Activated CD4-positive, alpha-beta T cell treated with anti-CD3 and anti-CD28 coated beads, Interleukin-2, amount 10 ng/mL, durations not matched to agents 24 days and 14 days (primary cell): Measurements from ENCODE around the gene MAPK14. TPM values are rescaled to one million over a fixed set of nuclear protein-coding genes. Genes with fewer than 3 reads are reported as not detected.

Source experiments
- DNase-seq: peaks from one replicate; pipeline ENCODE4 v3.0.0; 2022
- H3K27ac Mint-ChIP-seq: one replicate; pipeline ENCODE4 v1.8.0; 2022; ENCODE audit warnings: mild to moderate bottlenecking, mixed read lengths
- H3K27me3 Mint-ChIP-seq: one replicate; pipeline ENCODE4 v1.8.0; 2022; ENCODE audit warnings: mixed read lengths
- H3K36me3 Mint-ChIP-seq: one replicate; pipeline ENCODE4 v1.8.0; 2022; ENCODE audit warnings: low read depth, mild to moderate bottlenecking, mixed read lengths
- H3K4me1 Mint-ChIP-seq: one replicate; pipeline ENCODE4 v1.8.0; 2021; ENCODE audit warnings: mixed read lengths
- H3K4me3 Mint-ChIP-seq: one replicate; pipeline ENCODE4 v1.8.0; 2022; ENCODE audit warnings: mild to moderate bottlenecking, moderate library complexity, mixed read lengths
- H3K9me3 Mint-ChIP-seq: one replicate; pipeline ENCODE4 v1.8.0; 2021; ENCODE audit warnings: mixed read lengths
- intact Hi-C: fragments of 100-400 bp; cut with micrococcal nuclease; formaldehyde crosslinking; loops from one replicate; pipeline ENCODE4 v1.15.1; 2023
- total RNA-seq: library from RNA; stranded (reverse); gene quantifications from 2 replicates; pipeline ENCODE4 v1.2.3, GENCODE V29; 2022

The MAPK14 gene
- total RNA-seq, 1 donor from 2014 or later = 42.5 TPM

GRCh38 chr6:36139991-36140710 lies 112.5 kb downstream of the MAPK14 start:
- Mint-ChIP-seq H3K4me3 (no peak overlapping the region), H3K36me3 (peaks cover 46% of the 10 kb centered on the region), H3K9me3 (no peaks in the 10 kb centered on the region), H3K4me1 (peaks cover 17% of the 10 kb centered on the region), H3K27ac (no peak overlapping the region), H3K27me3 (no peaks in the 10 kb centered on the region)
- no peak for DNase-seq
- intact Hi-C loops = no loop called here

DNA sequence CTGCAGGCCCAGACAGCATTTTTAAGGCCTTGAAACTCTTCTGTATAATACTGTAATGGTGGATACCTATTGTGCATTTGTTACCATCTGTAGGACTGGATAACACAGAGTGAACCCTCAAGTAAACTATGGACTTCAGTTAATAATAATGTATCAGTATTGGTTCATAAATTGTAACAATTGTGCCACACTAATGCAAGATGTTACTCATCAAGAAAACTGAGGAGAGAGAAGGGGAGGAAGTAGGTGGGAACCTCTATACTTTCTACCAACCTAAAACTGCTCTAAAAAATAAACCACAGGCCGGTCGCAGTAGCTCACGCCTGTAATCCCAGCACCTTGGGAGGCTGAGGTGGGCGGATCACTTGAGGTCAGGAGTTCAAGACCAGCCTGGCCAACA lies 113.5 kb downstream of the MAPK14 start:
- intact Hi-C loops = no loop called here
- Mint-ChIP-seq H3K4me1 (peaks cover 17% of the 10 kb centered on the region), H3K36me3 (peaks cover 38% of the 10 kb centered on the region), H3K27ac (peak overlapping the region; percentile 25), H3K27me3 (no peaks in the 10 kb centered on the region), H3K9me3 (no peaks in the 10 kb centered on the region), H3K4me3 (no peak overlapping the region)
- no peak for DNase-seq

- Mint-ChIP-seq H3K4me1 (peaks cover 19% of the 10 kb centered on the region), H3K27ac (no peak overlapping the region), H3K4me3 (no peak overlapping the region), H3K36me3 (peaks cover 34% of the 10 kb centered on the region), H3K9me3 (no peaks in the 10 kb centered on the region), H3K27me3 (no peaks in the 10 kb centered on the region)
- intact Hi-C loops = no loop called here
- DNase-seq = no peak
Observed at GRCh38 chr6:36141961-36142360, 114.4 kb downstream of the MAPK14 start.

GRCh38 chr6:36142971-36143838 lies 115.6 kb downstream of the MAPK14 start:
- Mint-ChIP-seq H3K36me3 (peaks cover 28% of the 10 kb centered on the region), H3K9me3 (no peaks in the 10 kb centered on the region), H3K27ac (no peak overlapping the region), H3K27me3 (no peaks in the 10 kb centered on the region), H3K4me1 (peaks cover 26% of the 10 kb centered on the region), H3K4me3 (no peak overlapping the region)
- no peak for DNase-seq
- intact Hi-C loops = no loop called here

- Mint-ChIP-seq H3K4me1 (peaks cover 19% of the 10 kb centered on the region), H3K9me3 (no peaks in the 10 kb centered on the region), H3K27me3 (no peaks in the 10 kb centered on the region), H3K36me3 (peaks cover 13% of the 10 kb centered on the region), H3K27ac (no peak overlapping the region), H3K4me3 (no peak overlapping the region)
- no peak for DNase-seq
- intact Hi-C loops = no loop called here
Observed at GRCh38 chr6:36145495-36145894, 117.9 kb downstream of the MAPK14 start.

DNA sequence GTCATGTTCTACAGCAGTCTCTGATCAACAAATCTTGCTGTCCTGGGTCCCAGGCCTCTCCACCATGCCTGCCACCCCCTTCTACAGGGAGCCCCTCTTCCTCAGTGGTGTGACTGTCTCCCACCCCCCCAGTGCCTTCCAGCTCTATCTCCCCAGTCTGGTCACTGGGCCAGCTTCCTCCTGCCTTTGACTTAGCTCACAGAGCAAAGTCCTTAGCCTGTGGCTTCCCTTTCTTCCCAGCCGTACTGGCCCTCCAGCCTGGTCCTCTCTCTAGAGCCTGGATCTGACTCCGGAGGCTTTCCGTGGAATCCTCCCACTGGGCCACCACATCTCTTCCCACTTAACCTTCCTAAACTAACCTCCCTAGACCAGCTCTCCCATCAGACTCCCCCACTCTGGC lies 119.7 kb downstream of the MAPK14 start:
- Mint-ChIP-seq H3K4me3 (no peak overlapping the region), H3K27ac (no peak overlapping the region), H3K9me3 (no peaks in the 10 kb centered on the region), H3K36me3 (peaks cover 4% of the 10 kb centered on the region), H3K4me1 (peaks cover 11% of the 10 kb centered on the region), H3K27me3 (no peaks in the 10 kb centered on the region)
- no peak for DNase-seq
- intact Hi-C loops = no loop called here

DNA sequence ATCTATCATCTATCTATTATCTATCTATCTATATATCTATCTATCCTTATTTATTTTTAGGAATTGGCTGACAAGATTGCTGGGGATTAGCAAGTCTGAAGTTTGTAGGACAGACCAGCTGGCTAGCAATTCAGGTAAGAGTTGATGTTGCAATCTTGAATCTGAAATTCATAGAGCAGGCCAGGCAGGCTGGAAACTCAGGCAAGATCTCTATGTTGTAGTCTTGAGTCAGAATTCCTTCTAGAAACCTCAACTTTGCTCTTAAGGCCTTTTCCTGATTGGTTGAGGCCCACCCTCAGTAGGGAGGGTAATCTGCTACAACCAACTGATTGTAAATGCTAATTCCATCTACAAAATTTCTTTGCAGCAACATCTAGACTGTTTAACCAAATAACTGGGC lies 121.9 kb downstream of the MAPK14 start:
- Mint-ChIP-seq H3K36me3 (peaks cover 4% of the 10 kb centered on the region), H3K27me3 (no peaks in the 10 kb centered on the region), H3K27ac (no peak overlapping the region), H3K4me1 (peaks cover 12% of the 10 kb centered on the region), H3K9me3 (peaks cover 3% of the 10 kb centered on the region), H3K4me3 (no peak overlapping the region)
- DNase-seq = no peak
- intact Hi-C loops = no loop called here

DNA sequence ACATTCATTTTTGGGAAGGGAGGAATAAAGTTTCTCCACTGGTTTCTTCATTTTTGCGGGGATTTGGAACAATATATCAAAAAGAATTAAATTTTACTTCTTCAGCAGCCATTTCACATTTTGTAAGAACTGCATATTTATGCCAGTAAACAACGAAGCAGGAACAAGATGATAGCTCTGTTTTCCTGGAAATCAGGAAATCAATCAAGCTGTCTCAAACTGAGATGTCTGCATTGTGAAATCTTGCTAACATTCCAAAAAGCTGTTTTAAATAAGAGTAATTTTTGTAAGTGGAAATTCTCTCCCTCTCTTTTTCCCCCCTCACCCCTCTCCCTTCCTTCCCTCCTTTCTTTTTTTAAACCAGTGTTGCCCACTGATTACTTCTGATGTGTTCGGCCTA lies 122.7 kb downstream of the MAPK14 start:
- Mint-ChIP-seq H3K36me3 (peaks cover 4% of the 10 kb centered on the region), H3K27ac (no peak overlapping the region), H3K4me1 (peaks cover 12% of the 10 kb centered on the region), H3K27me3 (no peaks in the 10 kb centered on the region), H3K4me3 (no peak overlapping the region), H3K9me3 (peaks cover 3% of the 10 kb centered on the region)
- DNase-seq = no peak
- intact Hi-C loops = no loop called here

- no peaks in the 10 kb centered on the region for H3K27me3 Mint-ChIP-seq
- peaks cover 8% of the 10 kb centered on the region for H3K36me3 Mint-ChIP-seq
- H3K4me1 Mint-ChIP-seq = peaks cover 3% of the 10 kb centered on the region
- H3K4me3 Mint-ChIP-seq = no peak overlapping the region
- peaks cover 12% of the 10 kb centered on the region for H3K9me3 Mint-ChIP-seq
- DNase-seq = no peak
- intact Hi-C loops = no loop called here
- H3K27ac Mint-ChIP-seq = no peak overlapping the region
Observed at GRCh38 chr6:36154286-36154685, 126.7 kb downstream of the MAPK14 start.

DNA sequence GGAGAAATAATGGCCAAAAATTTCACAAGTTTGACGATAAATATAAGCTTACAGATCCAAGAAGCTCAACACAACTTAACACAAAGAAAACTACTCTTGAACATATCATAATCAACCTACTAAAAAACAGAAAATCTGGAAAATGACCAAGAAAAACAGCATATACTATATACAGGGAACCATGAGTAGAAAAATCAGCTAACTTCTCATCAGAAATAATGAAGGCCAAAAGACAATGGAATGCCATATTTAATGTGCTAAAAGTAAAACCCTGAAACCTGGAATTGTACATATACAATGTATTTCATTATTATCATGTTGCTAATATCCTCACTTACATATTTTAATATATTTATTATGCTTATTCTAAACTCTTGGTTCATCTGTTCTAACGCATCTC lies 128.1 kb downstream of the MAPK14 start:
- Mint-ChIP-seq H3K4me3 (no peak overlapping the region), H3K27ac (no peak overlapping the region), H3K36me3 (peaks cover 12% of the 10 kb centered on the region), H3K9me3 (peaks cover 20% of the 10 kb centered on the region), H3K4me1 (peaks cover 2% of the 10 kb centered on the region), H3K27me3 (peaks cover 2% of the 10 kb centered on the region)
- intact Hi-C loops = no loop called here
- DNase-seq = no peak

- H3K9me3 Mint-ChIP-seq = peaks cover 17% of the 10 kb centered on the region
- no peak for DNase-seq
- H3K27me3 Mint-ChIP-seq = peaks cover 2% of the 10 kb centered on the region
- no peak overlapping the region for H3K4me3 Mint-ChIP-seq
- peaks cover 10% of the 10 kb centered on the region for H3K36me3 Mint-ChIP-seq
- H3K4me1 Mint-ChIP-seq = peaks cover 1% of the 10 kb centered on the region
- intact Hi-C loops = no loop called here
- H3K27ac Mint-ChIP-seq = no peak overlapping the region
Observed at GRCh38 chr6:36160147-36160760, 132.6 kb downstream of the MAPK14 start.
